ENCODE data around the gene NFATC2IP. TPM values are rescaled to one million over a fixed set of nuclear protein-coding genes. Genes with fewer than 3 reads are reported as not detected.

NFATC2IP gene
- total RNA-seq, 1 experiment from 2014 or later, result 58.2 TPM

DNA sequence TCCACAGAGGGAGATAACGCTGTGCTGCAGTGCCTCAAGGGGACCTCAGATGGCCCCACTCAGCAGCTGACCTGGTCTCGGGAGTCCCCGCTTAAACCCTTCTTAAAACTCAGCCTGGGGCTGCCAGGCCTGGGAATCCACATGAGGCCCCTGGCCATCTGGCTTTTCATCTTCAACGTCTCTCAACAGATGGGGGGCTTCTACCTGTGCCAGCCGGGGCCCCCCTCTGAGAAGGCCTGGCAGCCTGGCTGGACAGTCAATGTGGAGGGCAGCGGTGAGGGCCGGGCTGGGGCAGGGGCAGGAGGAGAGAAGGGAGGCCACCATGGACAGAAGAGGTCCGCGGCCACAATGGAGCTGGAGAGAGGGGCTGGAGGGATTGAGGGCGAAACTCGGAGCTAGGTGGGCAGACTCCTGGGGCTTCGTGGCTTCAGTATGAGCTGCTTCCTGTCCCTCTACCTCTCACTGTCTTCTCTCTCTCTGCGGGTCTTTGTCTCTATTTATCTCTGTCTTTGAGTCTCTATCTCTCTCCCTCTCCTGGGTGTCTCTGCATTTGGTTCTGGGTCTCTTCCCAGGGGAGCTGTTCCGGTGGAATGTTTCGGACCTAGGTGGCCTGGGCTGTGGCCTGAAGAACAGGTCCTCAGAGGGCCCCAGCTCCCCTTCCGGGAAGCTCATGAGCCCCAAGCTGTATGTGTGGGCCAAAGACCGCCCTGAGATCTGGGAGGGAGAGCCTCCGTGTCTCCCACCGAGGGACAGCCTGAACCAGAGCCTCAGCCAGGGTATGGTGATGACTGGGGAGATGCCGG is 18.2 kb upstream of the NFATC2IP start:
- ChIA-PET POLR2A (no interaction called here), CTCF (no interaction called here)
- Histone ChIP-seq H3K4me1 (no peaks in the 10 kb centered on the region), H3K9me3 (no peaks in the 10 kb centered on the region), H3K4me3 (ENCODE audit: low read depth, low read length) (no peak overlapping the region), H3K27me3 (replicated peaks; ENCODE audit: control insufficient read depth, insufficient read depth, low read length) (no peaks in the 10 kb centered on the region), H3K36me3 (ENCODE audit: control insufficient read depth, insufficient read depth, low read length) (no peaks in the 10 kb centered on the region)
- Mint-ChIP-seq H3K36me3 (ENCODE audit: insufficient read depth, unreplicated experiment) (no peaks in the 10 kb centered on the region), H3K27ac (ENCODE audit: unreplicated experiment) (peak overlapping the region; percentile 17), H3K27me3 (ENCODE audit: insufficient read depth, unreplicated experiment) (no peaks in the 10 kb centered on the region), H3K4me1 (ENCODE audit: low read depth, unreplicated experiment) (peaks cover 6% of the 10 kb centered on the region), H3K9me3 (ENCODE audit: unreplicated experiment) (no peaks in the 10 kb centered on the region), H3K4me3 (ENCODE audit: unreplicated experiment) (no peak overlapping the region)
- no TSS peak for BruUV-seq (replicated peaks)
- intact Hi-C loops (cut with micrococcal nuclease; ENCODE audit: unreplicated experiment), result no loop called here
- TF ChIP-seq, protein P1, sequence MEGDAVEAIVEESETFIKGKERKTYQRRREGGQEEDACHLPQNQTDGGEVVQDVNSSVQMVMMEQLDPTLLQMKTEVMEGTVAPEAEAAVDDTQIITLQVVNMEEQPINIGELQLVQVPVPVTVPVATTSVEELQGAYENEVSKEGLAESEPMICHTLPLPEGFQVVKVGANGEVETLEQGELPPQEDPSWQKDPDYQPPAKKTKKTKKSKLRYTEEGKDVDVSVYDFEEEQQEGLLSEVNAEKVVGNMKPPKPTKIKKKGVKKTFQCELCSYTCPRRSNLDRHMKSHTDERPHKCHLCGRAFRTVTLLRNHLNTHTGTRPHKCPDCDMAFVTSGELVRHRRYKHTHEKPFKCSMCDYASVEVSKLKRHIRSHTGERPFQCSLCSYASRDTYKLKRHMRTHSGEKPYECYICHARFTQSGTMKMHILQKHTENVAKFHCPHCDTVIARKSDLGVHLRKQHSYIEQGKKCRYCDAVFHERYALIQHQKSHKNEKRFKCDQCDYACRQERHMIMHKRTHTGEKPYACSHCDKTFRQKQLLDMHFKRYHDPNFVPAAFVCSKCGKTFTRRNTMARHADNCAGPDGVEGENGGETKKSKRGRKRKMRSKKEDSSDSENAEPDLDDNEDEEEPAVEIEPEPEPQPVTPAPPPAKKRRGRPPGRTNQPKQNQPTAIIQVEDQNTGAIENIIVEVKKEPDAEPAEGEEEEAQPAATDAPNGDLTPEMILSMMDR (IDR thresholded peaks at IDR 0.05; ENCODE audit: insufficient read depth in 1 of 2, low read depth in 1 of 2, low read length in 1 of 2, severe bottlenecking in 1 of 2, unreplicated experiment in 1 of 2), result no peak
- no peak for DNase-seq

GRCh38 chr16:28933171-28933570 is 17.6 kb upstream of the NFATC2IP start:
- Histone ChIP-seq H3K36me3 (ENCODE audit: control insufficient read depth, insufficient read depth, low read length) (no peaks in the 10 kb centered on the region), H3K4me1 (no peaks in the 10 kb centered on the region), H3K9me3 (no peaks in the 10 kb centered on the region), H3K4me3 (ENCODE audit: low read depth, low read length) (no peak overlapping the region), H3K27me3 (replicated peaks; ENCODE audit: control insufficient read depth, insufficient read depth, low read length) (no peaks in the 10 kb centered on the region)
- no peaks in the 10 kb centered on the region for H3K9me3 Mint-ChIP-seq (ENCODE audit: unreplicated experiment)
- CTCF ChIA-PET, result no interaction called here
- H3K27ac Mint-ChIP-seq (ENCODE audit: unreplicated experiment), result peak overlapping the region; percentile 17
- POLR2A ChIA-PET, result no interaction called here
- no peaks in the 10 kb centered on the region for H3K27me3 Mint-ChIP-seq (ENCODE audit: insufficient read depth, unreplicated experiment)
- no TSS peak for BruUV-seq (replicated peaks)
- TF ChIP-seq, protein P1 (IDR thresholded peaks at IDR 0.05; ENCODE audit: insufficient read depth in 1 of 2, low read depth in 1 of 2, low read length in 1 of 2, severe bottlenecking in 1 of 2, unreplicated experiment in 1 of 2), result no peak
- no peak overlapping the region for H3K4me3 Mint-ChIP-seq (ENCODE audit: unreplicated experiment)
- no peak for DNase-seq
- H3K36me3 Mint-ChIP-seq (ENCODE audit: insufficient read depth, unreplicated experiment), result no peaks in the 10 kb centered on the region
- intact Hi-C loops (cut with micrococcal nuclease; ENCODE audit: unreplicated experiment), result no loop called here
- H3K4me1 Mint-ChIP-seq (ENCODE audit: low read depth, unreplicated experiment), result peaks cover 6% of the 10 kb centered on the region

GRCh38 chr16:28935346-28935745 is 15.4 kb upstream of the NFATC2IP start:
- CTCF ChIA-PET, result no interaction called here
- Histone ChIP-seq H3K9me3 (no peaks in the 10 kb centered on the region), H3K27me3 (replicated peaks; ENCODE audit: control insufficient read depth, insufficient read depth, low read length) (no peaks in the 10 kb centered on the region), H3K4me3 (ENCODE audit: low read depth, low read length) (no peak overlapping the region), H3K36me3 (ENCODE audit: control insufficient read depth, insufficient read depth, low read length) (no peaks in the 10 kb centered on the region), H3K4me1 (no peaks in the 10 kb centered on the region)
- DNase-seq, result no peak
- H3K36me3 Mint-ChIP-seq (ENCODE audit: insufficient read depth, unreplicated experiment), result no peaks in the 10 kb centered on the region
- intact Hi-C loops (cut with micrococcal nuclease; ENCODE audit: unreplicated experiment), result no loop called here
- H3K27me3 Mint-ChIP-seq (ENCODE audit: insufficient read depth, unreplicated experiment), result no peaks in the 10 kb centered on the region
- H3K4me1 Mint-ChIP-seq (ENCODE audit: low read depth, unreplicated experiment), result peaks cover 6% of the 10 kb centered on the region
- H3K4me3 Mint-ChIP-seq (ENCODE audit: unreplicated experiment), result no peak overlapping the region
- BruUV-seq (replicated peaks), result no TSS peak
- TF ChIP-seq, protein P1 (IDR thresholded peaks at IDR 0.05; ENCODE audit: insufficient read depth in 1 of 2, low read depth in 1 of 2, low read length in 1 of 2, severe bottlenecking in 1 of 2, unreplicated experiment in 1 of 2), result no peak
- POLR2A ChIA-PET, result no interaction called here
- no peak overlapping the region for H3K27ac Mint-ChIP-seq (ENCODE audit: unreplicated experiment)
- no peaks in the 10 kb centered on the region for H3K9me3 Mint-ChIP-seq (ENCODE audit: unreplicated experiment)
